Neural cell (in vitro differentiated cells): ENCODE measurements around the gene ESR1. TPM values are rescaled to one million over a fixed set of nuclear protein-coding genes. Genes with fewer than 3 reads are reported as not detected.

Source experiments
- H2AFZ ChIP-seq: fragments of 200-600, 300-800 bp; sonication (generic), shearing (Covaris generic); 2 replicates; pipeline ENCODE4 v1.6.0; 2014; ENCODE audit warnings: low read depth, mild to moderate bottlenecking, antibody characterized with exemption, low read length, moderate library complexity
- H3F3A ChIP-seq: fragments of 200-600 bp; shearing (Covaris generic); 2 replicates; pipeline ENCODE4 v1.6.1; 2016; ENCODE audit warnings: mild to moderate bottlenecking, moderate library complexity, mixed read lengths, antibody characterized with exemption, low read length; ENCODE audit not compliant: insufficient read depth, poor library complexity, severe bottlenecking
- H3K27ac ChIP-seq: fragments of 200-600, 300-800 bp; sonication (generic), shearing (Covaris generic); 2 replicates; pipeline ENCODE4 v1.5.1; 2014; ENCODE audit warnings: mild to moderate bottlenecking, low read length, moderate library complexity
- H3K27me3 ChIP-seq: fragments of 300-800, 200-600 bp; sonication (generic), shearing (Covaris generic); 2 replicates; pipeline ENCODE4 v1.6.0; 2014; ENCODE audit warnings: mild to moderate bottlenecking, low read depth, low read length, moderate library complexity; ENCODE audit not compliant: insufficient read depth
- H3K36me3 ChIP-seq: fragments of 300-800, 200-600 bp; sonication (generic), shearing (Covaris generic); 2 replicates; pipeline ENCODE4 v1.5.1; 2014; ENCODE audit warnings: mild to moderate bottlenecking, antibody characterized with exemption, low read length, moderate library complexity; ENCODE audit not compliant: insufficient read depth
- H3K4me2 ChIP-seq: fragments of 300-800, 200-600 bp; sonication (generic), shearing (Covaris generic); 2 replicates; pipeline ENCODE4 v1.6.0; 2014; ENCODE audit warnings: mild to moderate bottlenecking, low read length
- H3K4me3 ChIP-seq: fragments of 300-800, 200-600 bp; sonication (generic), shearing (Covaris generic); 2 replicates; pipeline ENCODE4 v1.5.1; 2014; ENCODE audit warnings: mild to moderate bottlenecking, low read length, moderate library complexity
- H3K79me2 ChIP-seq: fragments of 200-600 bp; shearing (Covaris generic); replicated peaks from 2 replicates; pipeline ENCODE4 v1.6.0; 2014; ENCODE audit warnings: mild to moderate bottlenecking, low read length, moderate library complexity; ENCODE audit not compliant: insufficient read depth
- H3K9ac ChIP-seq: fragments of 300-800, 200-600 bp; sonication (generic), shearing (Covaris generic); 2 replicates; pipeline ENCODE4 v1.6.1; 2016; ENCODE audit warnings: mild to moderate bottlenecking, low read length, mixed read lengths
- H3K9me2 ChIP-seq: fragments of 200-600 bp; shearing (Covaris generic); 2 replicates; pipeline ENCODE4 v1.6.1; 2016; ENCODE audit warnings: mild to moderate bottlenecking, low read length, mixed read lengths; ENCODE audit not compliant: insufficient read depth
- H3K9me3 ChIP-seq: fragments of 200-600, 300-800 bp; sonication (generic), shearing (Covaris generic); 2 replicates; pipeline ENCODE4 v1.6.1; 2016; ENCODE audit warnings: mild to moderate bottlenecking, mixed run types, low read length, moderate library complexity, mixed read lengths
- H4K20me1 ChIP-seq: fragments of 200-600 bp; shearing (Covaris generic); 2 replicates; pipeline ENCODE4 v1.6.1; 2016; ENCODE audit warnings: mild to moderate bottlenecking, mixed run types; ENCODE audit not compliant: insufficient read depth
- EP300 ChIP-seq: fragments of 450-650 bp; conservative IDR thresholded peaks from 2 replicates; pipeline ENCODE4 v1.6.1; 2014; ENCODE audit warnings: antibody characterized with exemption, mild to moderate bottlenecking, moderate library complexity; ENCODE audit not compliant: poor library complexity, severe bottlenecking
- EZH2 ChIP-seq: fragments of 200-600, 300-800 bp; shearing (Covaris generic), sonication (generic); IDR thresholded peaks from 2 replicates; pipeline ENCODE4 v1.6.1; 2014; ENCODE audit warnings: antibody characterized with exemption, low read length, borderline replicate concordance, mild to moderate bottlenecking; ENCODE audit not compliant: insufficient read depth, poor library complexity, severe bottlenecking
- MXI1 ChIP-seq: fragments of 450-650 bp; conservative IDR thresholded peaks from 2 replicates; pipeline ENCODE4 v1.6.1; 2014; ENCODE audit warnings: antibody characterized with exemption, mild to moderate bottlenecking; ENCODE audit not compliant: poor library complexity, severe bottlenecking
- POLR2AphosphoS5 ChIP-seq: IDR thresholded peaks from 2 replicates; pipeline ENCODE4 v1.6.1; 2012
- RAD21 ChIP-seq: fragments of 450-650 bp; conservative IDR thresholded peaks from 2 replicates; pipeline ENCODE4 v1.6.1; 2014; ENCODE audit warnings: antibody characterized with exemption, mild to moderate bottlenecking, moderate library complexity
- SMC3 ChIP-seq: fragments of 450-650 bp; conservative IDR thresholded peaks from 2 replicates; pipeline ENCODE4 v1.6.1; 2014; ENCODE audit warnings: antibody characterized with exemption, mild to moderate bottlenecking, moderate library complexity; ENCODE audit not compliant: poor library complexity
- TAF1 ChIP-seq: IDR thresholded peaks from 2 replicates; pipeline ENCODE4 v1.6.1; 2012; ENCODE audit warnings: low read depth
- polyA plus RNA-seq: library from polyadenylated mRNA; depleted of rRNA; stranded (reverse); fragments of >200 nt; gene quantifications from 2 replicates; pipeline ENCODE4 v1.2.3, GENCODE V29; 2014
- TF ChIP-seq, protein P1 (sequence below): fragments of 450-650 bp; IDR thresholded peaks from 2 replicates; pipeline ENCODE4 v1.5.1; 2014; ENCODE audit warnings: antibody characterized with exemption, mild to moderate bottlenecking, moderate library complexity; ENCODE audit not compliant: poor library complexity, severe bottlenecking
- TF ChIP-seq, protein P2 (sequence below): IDR thresholded peaks from 2 replicates; pipeline ENCODE4 v1.6.1; 2012; ENCODE audit warnings: borderline replicate concordance

Gene ESR1
- polyA plus RNA-seq, 1 donor from 2014 or later, result 0.14 TPM

DNA sequence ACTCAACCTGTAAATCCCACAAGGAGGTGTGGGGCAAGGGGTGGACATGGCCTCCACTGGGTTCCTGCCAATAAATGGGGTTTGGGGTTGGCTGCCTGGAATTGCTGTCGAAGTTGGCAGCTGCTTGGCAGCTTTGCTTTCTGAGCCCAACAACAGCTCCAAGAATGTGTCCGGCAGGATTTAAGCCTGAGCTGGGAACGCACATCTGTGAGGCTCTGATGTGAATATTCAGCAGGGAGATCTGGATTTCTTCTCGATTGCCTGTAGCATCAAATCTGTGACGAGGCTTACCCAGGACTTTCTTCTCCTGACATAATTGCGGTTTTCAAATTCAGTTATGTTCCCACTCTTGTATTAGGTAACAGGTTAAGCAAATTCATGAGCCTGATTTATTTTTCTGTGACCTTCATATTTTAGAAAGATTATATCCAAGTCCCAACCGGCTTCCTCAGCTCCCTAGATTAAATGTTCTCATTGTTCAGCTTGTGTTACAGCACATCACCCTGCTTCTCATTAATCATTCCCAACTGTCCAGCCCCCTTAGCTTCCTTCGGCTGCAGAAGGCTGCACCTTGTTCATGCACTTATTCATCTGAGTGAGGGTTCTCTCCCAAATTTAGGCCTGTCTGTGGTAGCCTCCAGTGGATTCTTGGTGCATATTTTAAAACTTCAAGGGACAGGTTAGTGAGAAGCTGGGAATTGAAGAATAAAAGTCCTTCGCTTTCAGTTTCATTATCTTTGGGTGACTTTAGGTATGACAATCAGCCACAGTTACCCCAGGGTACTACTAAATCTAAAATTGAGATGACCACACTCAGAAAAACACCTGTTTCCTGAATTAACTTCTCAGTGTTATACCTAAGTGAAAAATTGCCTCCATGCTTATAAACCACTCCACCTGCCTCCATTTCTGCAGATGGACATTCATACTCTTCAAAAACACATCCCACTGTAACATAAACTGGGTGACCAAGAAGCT, 310.0 kb downstream of the ESR1 start:
- Histone ChIP-seq H3F3A (no peaks in the 10 kb centered on the region), H3K9ac (no peak overlapping the region), H3K9me2 (no peaks in the 10 kb centered on the region), H3K4me3 (no peak overlapping the region), H3K27ac (no peak overlapping the region), H3K4me2 (no peak overlapping the region), H3K79me2 (no peaks in the 10 kb centered on the region), H3K36me3 (peaks cover 8% of the 10 kb centered on the region), H4K20me1 (no peaks in the 10 kb centered on the region), H2AFZ (no peak overlapping the region), H3K27me3 (no peaks in the 10 kb centered on the region), H3K9me3 (no peaks in the 10 kb centered on the region)
- TF ChIP-seq POLR2AphosphoS5 (no peak), MXI1 (no peak), EZH2 (no peak), RAD21 (no peak), TAF1 (no peak), EP300 (no peak), SMC3 (no peak)
- TF ChIP-seq, protein P1, sequence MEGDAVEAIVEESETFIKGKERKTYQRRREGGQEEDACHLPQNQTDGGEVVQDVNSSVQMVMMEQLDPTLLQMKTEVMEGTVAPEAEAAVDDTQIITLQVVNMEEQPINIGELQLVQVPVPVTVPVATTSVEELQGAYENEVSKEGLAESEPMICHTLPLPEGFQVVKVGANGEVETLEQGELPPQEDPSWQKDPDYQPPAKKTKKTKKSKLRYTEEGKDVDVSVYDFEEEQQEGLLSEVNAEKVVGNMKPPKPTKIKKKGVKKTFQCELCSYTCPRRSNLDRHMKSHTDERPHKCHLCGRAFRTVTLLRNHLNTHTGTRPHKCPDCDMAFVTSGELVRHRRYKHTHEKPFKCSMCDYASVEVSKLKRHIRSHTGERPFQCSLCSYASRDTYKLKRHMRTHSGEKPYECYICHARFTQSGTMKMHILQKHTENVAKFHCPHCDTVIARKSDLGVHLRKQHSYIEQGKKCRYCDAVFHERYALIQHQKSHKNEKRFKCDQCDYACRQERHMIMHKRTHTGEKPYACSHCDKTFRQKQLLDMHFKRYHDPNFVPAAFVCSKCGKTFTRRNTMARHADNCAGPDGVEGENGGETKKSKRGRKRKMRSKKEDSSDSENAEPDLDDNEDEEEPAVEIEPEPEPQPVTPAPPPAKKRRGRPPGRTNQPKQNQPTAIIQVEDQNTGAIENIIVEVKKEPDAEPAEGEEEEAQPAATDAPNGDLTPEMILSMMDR, result no peak
- TF ChIP-seq, protein P2, sequence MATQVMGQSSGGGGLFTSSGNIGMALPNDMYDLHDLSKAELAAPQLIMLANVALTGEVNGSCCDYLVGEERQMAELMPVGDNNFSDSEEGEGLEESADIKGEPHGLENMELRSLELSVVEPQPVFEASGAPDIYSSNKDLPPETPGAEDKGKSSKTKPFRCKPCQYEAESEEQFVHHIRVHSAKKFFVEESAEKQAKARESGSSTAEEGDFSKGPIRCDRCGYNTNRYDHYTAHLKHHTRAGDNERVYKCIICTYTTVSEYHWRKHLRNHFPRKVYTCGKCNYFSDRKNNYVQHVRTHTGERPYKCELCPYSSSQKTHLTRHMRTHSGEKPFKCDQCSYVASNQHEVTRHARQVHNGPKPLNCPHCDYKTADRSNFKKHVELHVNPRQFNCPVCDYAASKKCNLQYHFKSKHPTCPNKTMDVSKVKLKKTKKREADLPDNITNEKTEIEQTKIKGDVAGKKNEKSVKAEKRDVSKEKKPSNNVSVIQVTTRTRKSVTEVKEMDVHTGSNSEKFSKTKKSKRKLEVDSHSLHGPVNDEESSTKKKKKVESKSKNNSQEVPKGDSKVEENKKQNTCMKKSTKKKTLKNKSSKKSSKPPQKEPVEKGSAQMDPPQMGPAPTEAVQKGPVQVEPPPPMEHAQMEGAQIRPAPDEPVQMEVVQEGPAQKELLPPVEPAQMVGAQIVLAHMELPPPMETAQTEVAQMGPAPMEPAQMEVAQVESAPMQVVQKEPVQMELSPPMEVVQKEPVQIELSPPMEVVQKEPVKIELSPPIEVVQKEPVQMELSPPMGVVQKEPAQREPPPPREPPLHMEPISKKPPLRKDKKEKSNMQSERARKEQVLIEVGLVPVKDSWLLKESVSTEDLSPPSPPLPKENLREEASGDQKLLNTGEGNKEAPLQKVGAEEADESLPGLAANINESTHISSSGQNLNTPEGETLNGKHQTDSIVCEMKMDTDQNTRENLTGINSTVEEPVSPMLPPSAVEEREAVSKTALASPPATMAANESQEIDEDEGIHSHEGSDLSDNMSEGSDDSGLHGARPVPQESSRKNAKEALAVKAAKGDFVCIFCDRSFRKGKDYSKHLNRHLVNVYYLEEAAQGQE, result no peak

GRCh38 chr6:152118224-152118623, 310.7 kb downstream of the ESR1 start:
- Histone ChIP-seq H3K36me3 (peaks cover 8% of the 10 kb centered on the region), H3K9me2 (no peaks in the 10 kb centered on the region), H2AFZ (no peak overlapping the region), H3K27ac (no peak overlapping the region), H3K4me3 (no peak overlapping the region), H3F3A (no peaks in the 10 kb centered on the region), H3K79me2 (no peaks in the 10 kb centered on the region), H3K4me2 (no peak overlapping the region), H3K9ac (no peak overlapping the region), H4K20me1 (no peaks in the 10 kb centered on the region), H3K9me3 (no peaks in the 10 kb centered on the region), H3K27me3 (no peaks in the 10 kb centered on the region)
- TF ChIP-seq MXI1 (no peak), EZH2 (no peak), POLR2AphosphoS5 (no peak), TAF1 (no peak), SMC3 (no peak), EP300 (no peak), RAD21 (no peak)
- TF ChIP-seq, protein P2, result no peak
- TF ChIP-seq, protein P1, result no peak
